ENCODE data around the gene FRMD8.
A peak's percentile ranks its signal among the peaks of the same experiment; 100 is the strongest.

FRMD8 gene, protein sequence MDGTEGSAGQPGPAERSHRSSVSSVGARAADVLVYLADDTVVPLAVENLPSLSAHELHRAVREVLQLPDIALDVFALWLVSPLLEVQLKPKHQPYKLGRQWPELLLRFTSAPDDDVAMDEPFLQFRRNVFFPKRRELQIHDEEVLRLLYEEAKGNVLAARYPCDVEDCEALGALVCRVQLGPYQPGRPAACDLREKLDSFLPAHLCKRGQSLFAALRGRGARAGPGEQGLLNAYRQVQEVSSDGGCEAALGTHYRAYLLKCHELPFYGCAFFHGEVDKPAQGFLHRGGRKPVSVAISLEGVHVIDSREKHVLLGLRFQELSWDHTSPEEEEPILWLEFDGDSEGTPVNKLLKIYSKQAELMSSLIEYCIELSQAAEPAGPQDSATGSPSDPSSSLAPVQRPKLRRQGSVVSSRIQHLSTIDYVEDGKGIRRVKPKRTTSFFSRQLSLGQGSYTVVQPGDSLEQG

GRCh38 chr11:65386307-65387140 lies at the start of gene FRMD8:
FRMD8 (plus strand) TSS chr11:65386637; CDS start chr11:65387037, 400 bp downstream.
- H3K4me3 Mint-ChIP-seq, result peak within 1 kb of the TSS; percentile 95
- peaks cover 42% of the 10 kb centered on the region for H3K4me1 Mint-ChIP-seq
- no peaks in the 10 kb centered on the region for H3K9me3 Mint-ChIP-seq

GRCh38 chr11:65338676-65339075 lies 47.8 kb upstream of the FRMD8 start:
- H3K9me3 Mint-ChIP-seq, result no peaks in the 10 kb centered on the region
- no peak for ATAC-seq (ENCODE audit: low read depth)
- H3K36me3 Mint-ChIP-seq, result peaks cover 19% of the 10 kb centered on the region
- peak overlapping the region; percentile 21 for H3K27ac Mint-ChIP-seq
- no peak overlapping the region for H3K4me3 Mint-ChIP-seq
- H3K4me1 Mint-ChIP-seq, result peaks cover 26% of the 10 kb centered on the region
- H3K27me3 Mint-ChIP-seq, result no peaks in the 10 kb centered on the region
- no peak for DNase-seq (ENCODE audit: low spot score in 2 of 2)

More at GRCh38 chr11:65386307-65387140, at the start of gene FRMD8:
- DNase-seq (ENCODE audit: low spot score in 2 of 2) (peak; percentile 84), ATAC-seq (ENCODE audit: low read depth) (peak; percentile 63)
- Mint-ChIP-seq H3K27ac (peak within 1 kb of the TSS; percentile 96), H3K36me3 (no peaks in the 10 kb centered on the region), H3K27me3 (no peaks in the 10 kb centered on the region)

GRCh38 chr11:65340226-65340625 lies 46.2 kb upstream of the FRMD8 start:
- H3K9me3 Mint-ChIP-seq, result no peaks in the 10 kb centered on the region
- H3K27ac Mint-ChIP-seq, result no peak overlapping the region
- H3K4me3 Mint-ChIP-seq, result no peak overlapping the region
- ATAC-seq (ENCODE audit: low read depth) (no peak), DNase-seq (ENCODE audit: low spot score in 2 of 2) (no peak)
- peaks cover 24% of the 10 kb centered on the region for H3K36me3 Mint-ChIP-seq
- no peaks in the 10 kb centered on the region for H3K27me3 Mint-ChIP-seq
- H3K4me1 Mint-ChIP-seq, result peaks cover 16% of the 10 kb centered on the region

DNA sequence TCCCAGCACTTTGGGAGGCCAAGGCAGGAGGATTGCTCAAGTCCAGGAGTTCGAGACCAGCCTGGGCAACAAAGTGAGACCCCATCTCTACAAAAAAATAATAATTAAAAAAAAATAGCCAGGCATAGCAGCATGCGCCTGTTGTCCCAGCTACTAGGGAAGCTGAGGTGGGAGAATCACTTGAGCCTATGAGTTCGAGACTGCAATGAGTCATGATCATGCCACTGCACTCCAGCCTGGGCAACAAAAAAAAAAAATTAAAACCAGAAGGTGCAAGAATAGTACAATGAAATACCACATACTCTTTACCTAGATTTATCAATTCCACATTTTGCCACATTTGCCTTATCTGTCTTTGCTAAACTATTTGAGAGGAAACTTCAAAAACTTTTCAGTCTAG lies 44.6 kb upstream of the FRMD8 start:
- no peak for ATAC-seq (ENCODE audit: low read depth)
- Mint-ChIP-seq H3K36me3 (peaks cover 33% of the 10 kb centered on the region), H3K27me3 (no peaks in the 10 kb centered on the region), H3K9me3 (no peaks in the 10 kb centered on the region), H3K4me3 (no peak overlapping the region), H3K4me1 (peaks cover 12% of the 10 kb centered on the region), H3K27ac (no peak overlapping the region)
- no peak for DNase-seq (ENCODE audit: low spot score in 2 of 2)

- Mint-ChIP-seq H3K27me3 (no peaks in the 10 kb centered on the region), H3K27ac (no peak overlapping the region), H3K4me1 (peaks cover 16% of the 10 kb centered on the region), H3K36me3 (peaks cover 13% of the 10 kb centered on the region), H3K4me3 (no peak overlapping the region), H3K9me3 (no peaks in the 10 kb centered on the region)
- ATAC-seq (ENCODE audit: low read depth) (no peak), DNase-seq (ENCODE audit: low spot score in 2 of 2) (no peak)
Measured at GRCh38 chr11:65351511-65351910, 34.9 kb upstream of the FRMD8 start.

- DNase-seq (ENCODE audit: low spot score in 2 of 2), result no peak
- ATAC-seq (ENCODE audit: low read depth), result no peak
- Mint-ChIP-seq H3K36me3 (peaks cover 11% of the 10 kb centered on the region), H3K27me3 (no peaks in the 10 kb centered on the region), H3K4me1 (peaks cover 16% of the 10 kb centered on the region), H3K9me3 (no peaks in the 10 kb centered on the region), H3K4me3 (no peak overlapping the region), H3K27ac (peak overlapping the region; percentile 28)
Measured at GRCh38 chr11:65352783-65353182, 33.7 kb upstream of the FRMD8 start.

DNA sequence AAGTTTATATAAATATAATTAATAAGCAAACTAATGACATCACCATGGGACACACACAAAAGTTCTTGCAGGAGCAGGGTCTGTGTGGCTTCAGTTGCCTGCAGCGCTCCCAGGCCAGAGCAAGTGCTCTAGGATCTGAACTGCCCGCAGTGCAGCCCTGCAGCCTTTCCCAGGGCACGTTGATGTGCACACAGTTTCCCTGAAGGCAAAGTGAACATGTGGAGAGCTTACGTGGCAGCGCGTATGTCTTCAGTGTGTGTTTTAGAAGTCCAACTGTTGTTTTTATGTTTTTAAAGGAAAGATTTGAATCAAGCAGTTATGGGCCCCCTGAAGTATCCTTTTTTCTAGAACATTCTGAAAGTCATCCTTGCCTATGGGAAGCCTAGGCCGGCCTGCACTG lies 33.1 kb upstream of the FRMD8 start:
- Mint-ChIP-seq H3K4me1 (peaks cover 18% of the 10 kb centered on the region), H3K36me3 (peaks cover 11% of the 10 kb centered on the region), H3K4me3 (peak overlapping the region; percentile 72), H3K27ac (peak overlapping the region; percentile 62), H3K9me3 (no peaks in the 10 kb centered on the region), H3K27me3 (no peaks in the 10 kb centered on the region)
- DNase-seq (ENCODE audit: low spot score in 2 of 2), result no peak
- no peak for ATAC-seq (ENCODE audit: low read depth)

- Mint-ChIP-seq H3K4me1 (peaks cover 18% of the 10 kb centered on the region), H3K9me3 (no peaks in the 10 kb centered on the region), H3K36me3 (peaks cover 8% of the 10 kb centered on the region), H3K4me3 (peak overlapping the region; percentile 72), H3K27ac (peak overlapping the region; percentile 62), H3K27me3 (no peaks in the 10 kb centered on the region)
- ATAC-seq (ENCODE audit: low read depth) (no peak), DNase-seq (ENCODE audit: low spot score in 2 of 2) (no peak)
Measured at GRCh38 chr11:65353900-65354264, 32.6 kb upstream of the FRMD8 start.

- peaks cover 18% of the 10 kb centered on the region for H3K4me1 Mint-ChIP-seq
- DNase-seq (ENCODE audit: low spot score in 2 of 2) (peak; percentile 91 to 95), ATAC-seq (ENCODE audit: low read depth) (peak; percentile 93)
- peaks cover 7% of the 10 kb centered on the region for H3K36me3 Mint-ChIP-seq
- no peaks in the 10 kb centered on the region for H3K27me3 Mint-ChIP-seq
- H3K27ac Mint-ChIP-seq, result peak within 1 kb of the TSS; percentile 87
- peak within 1 kb of the TSS; percentile 100 for H3K4me3 Mint-ChIP-seq
- no peaks in the 10 kb centered on the region for H3K9me3 Mint-ChIP-seq
Measured at GRCh38 chr11:65354265-65355012, 32.0 kb upstream of the FRMD8 start, which contains the start of gene TIGD3. TIGD3 (plus strand) TSS chr11:65354751; CDS start chr11:65355809, 1,058 bp downstream.

GRCh38 chr11:65355013-65355775 lies 31.2 kb upstream of the FRMD8 start:
- Mint-ChIP-seq H3K27me3 (no peaks in the 10 kb centered on the region), H3K9me3 (no peaks in the 10 kb centered on the region), H3K4me3 (peak overlapping the region; percentile 100), H3K36me3 (peaks cover 7% of the 10 kb centered on the region), H3K27ac (peak overlapping the region; percentile 87), H3K4me1 (peaks cover 18% of the 10 kb centered on the region)
- peak; percentile 49 for ATAC-seq (ENCODE audit: low read depth)
- DNase-seq (ENCODE audit: low spot score in 2 of 2), result peak in 1 of 2 donors; percentile 50

DNA sequence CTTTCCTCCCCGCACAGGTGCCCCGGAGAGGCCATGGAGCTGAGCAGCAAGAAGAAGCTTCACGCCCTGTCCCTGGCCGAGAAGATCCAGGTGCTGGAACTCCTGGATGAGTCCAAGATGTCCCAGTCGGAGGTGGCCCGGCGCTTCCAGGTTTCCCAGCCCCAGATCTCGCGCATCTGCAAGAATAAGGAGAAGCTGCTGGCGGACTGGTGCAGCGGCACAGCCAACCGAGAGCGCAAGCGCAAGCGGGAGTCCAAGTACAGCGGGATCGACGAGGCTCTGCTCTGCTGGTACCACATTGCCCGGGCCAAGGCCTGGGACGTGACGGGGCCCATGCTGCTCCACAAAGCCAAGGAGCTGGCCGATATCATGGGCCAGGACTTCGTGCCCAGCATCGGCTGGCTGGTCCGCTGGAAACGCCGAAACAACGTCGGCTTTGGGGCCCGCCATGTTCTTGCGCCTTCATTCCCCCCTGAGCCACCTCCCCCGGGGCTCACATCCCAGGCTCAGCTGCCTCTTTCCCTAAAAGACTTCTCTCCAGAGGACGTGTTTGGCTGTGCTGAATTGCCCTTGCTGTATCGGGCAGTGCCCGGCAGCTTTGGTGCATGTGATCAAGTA lies 30.6 kb upstream of the FRMD8 start:
- no peak for DNase-seq (ENCODE audit: low spot score in 2 of 2)
- no peak for ATAC-seq (ENCODE audit: low read depth)
- Mint-ChIP-seq H3K27ac (peak overlapping the region; percentile 87), H3K4me1 (peaks cover 18% of the 10 kb centered on the region), H3K27me3 (no peaks in the 10 kb centered on the region), H3K4me3 (peak overlapping the region; percentile 100), H3K9me3 (no peaks in the 10 kb centered on the region), H3K36me3 (peaks cover 7% of the 10 kb centered on the region)

- Mint-ChIP-seq H3K27me3 (no peaks in the 10 kb centered on the region), H3K4me3 (peak overlapping the region; percentile 100), H3K4me1 (peaks cover 18% of the 10 kb centered on the region), H3K9me3 (no peaks in the 10 kb centered on the region), H3K36me3 (peaks cover 7% of the 10 kb centered on the region), H3K27ac (no peak overlapping the region)
- ATAC-seq (ENCODE audit: low read depth) (no peak), DNase-seq (ENCODE audit: low spot score in 2 of 2) (no peak)
Measured at GRCh38 chr11:65356394-65356972, 30.0 kb upstream of the FRMD8 start.

All from memory B cell (primary cell).